HG03196 (cell line): ENCODE data around the gene NEUROG1.
"Not testable (repeated sequence)": the region's sequence is repeated elsewhere in the genome, so short reads cannot be mapped to it uniquely, and the experiment has no call there.

ENCODE experiments used
- ATAC-seq: cut with Tn5 transposase; IDR thresholded peaks from one replicate; pipeline ENCODE4 v1.9.1; 2021; ENCODE audit not compliant: unreplicated experiment

Gene NEUROG1

DNA sequence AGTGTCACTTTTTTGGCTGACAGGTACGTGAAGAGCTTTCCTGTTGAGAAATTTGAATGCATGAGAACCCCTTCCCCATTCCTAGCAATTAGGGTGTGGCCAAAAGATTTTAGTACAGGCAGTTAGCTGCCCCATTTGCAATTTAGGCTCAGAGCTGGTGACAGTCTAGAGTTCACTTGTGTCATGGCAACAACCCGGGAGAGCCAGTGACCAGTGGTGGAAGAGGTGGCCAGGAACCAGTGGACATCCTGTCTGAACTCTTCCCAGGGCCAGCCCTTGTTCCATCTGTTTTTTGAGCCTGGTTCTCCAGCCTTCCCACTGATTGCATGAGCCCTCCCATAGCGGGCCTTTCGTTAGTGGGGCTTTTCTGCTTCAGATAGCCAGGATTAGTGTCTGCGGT, 2.5 kb upstream of the NEUROG1 start:
- no peak for ATAC-seq

GRCh38 chr5:135537745-135538144, 2.0 kb upstream of the NEUROG1 start:
- no peak for ATAC-seq

GRCh38 chr5:135537271-135537670, 1.5 kb upstream of the NEUROG1 start:
- no peak for ATAC-seq

- no peak for ATAC-seq
Measured at GRCh38 chr5:135535420-135535819, 344 bp downstream of the NEUROG1 start.

GRCh38 chr5:135534609-135535419, 950 bp downstream of the NEUROG1 start:
- no peak for ATAC-seq

- ATAC-seq: no peak
Measured at GRCh38 chr5:135533794-135534193, 2.0 kb downstream of the NEUROG1 start.

- no peak for ATAC-seq
Measured at GRCh38 chr5:135533334-135533733, 2.4 kb downstream of the NEUROG1 start.

- not testable (repeated sequence) for ATAC-seq
Measured at GRCh38 chr5:135529576-135529975, 6.2 kb downstream of the NEUROG1 start.

- ATAC-seq: no peak
Measured at GRCh38 chr5:135526924-135527323, 8.8 kb downstream of the NEUROG1 start.

GRCh38 chr5:135521964-135522363, 13.8 kb downstream of the NEUROG1 start:
- no peak for ATAC-seq

DNA sequence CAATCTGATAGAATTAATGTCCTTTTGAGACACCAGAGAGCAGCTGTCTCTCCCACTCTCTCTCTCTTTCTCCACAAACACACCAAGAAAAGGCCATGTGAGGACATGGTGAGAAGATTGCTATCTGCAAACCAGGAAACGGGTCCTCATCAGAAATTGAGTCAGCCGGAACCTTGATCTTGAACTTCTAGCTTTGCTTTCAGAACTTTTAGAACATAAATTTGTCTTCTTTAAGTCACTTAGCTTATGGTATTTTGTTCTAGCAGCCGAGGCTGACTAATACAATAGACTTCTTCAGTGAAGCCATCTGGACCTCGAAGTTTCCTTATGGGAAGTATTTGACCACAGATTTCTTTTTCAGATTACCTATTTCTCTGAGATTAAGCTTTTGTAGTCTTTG, 18.1 kb downstream of the NEUROG1 start:
- no peak for ATAC-seq

GRCh38 chr5:135514116-135514515, 21.6 kb downstream of the NEUROG1 start:
- ATAC-seq: no peak

GRCh38 chr5:135511761-135512575, 23.8 kb downstream of the NEUROG1 start:
- ATAC-seq: no peak

GRCh38 chr5:135509995-135510394, 25.8 kb downstream of the NEUROG1 start:
- no peak for ATAC-seq

- ATAC-seq: no peak
Measured at GRCh38 chr5:135508496-135509005, 27.2 kb downstream of the NEUROG1 start.

DNA sequence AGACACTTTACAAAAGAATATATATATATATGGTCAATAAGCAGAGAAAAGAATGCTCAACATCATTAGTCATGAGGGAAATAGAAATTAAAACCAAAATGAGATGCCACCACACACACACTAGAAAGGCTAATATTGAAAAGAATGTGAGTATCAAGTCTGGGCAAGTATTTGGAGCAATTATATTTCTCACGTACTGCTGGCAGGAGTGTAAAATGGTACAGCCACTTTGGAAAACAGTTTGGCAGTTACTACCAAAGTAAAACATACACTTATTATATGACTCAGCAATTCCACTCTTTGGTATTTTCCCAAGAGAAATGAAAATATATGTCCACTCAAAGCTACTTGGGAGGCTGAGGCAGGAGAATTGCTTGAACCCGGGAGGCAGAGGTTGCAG, 29.8 kb downstream of the NEUROG1 start:
- ATAC-seq: no peak

- ATAC-seq: no peak
Measured at GRCh38 chr5:135504376-135504775, 31.4 kb downstream of the NEUROG1 start.

- ATAC-seq: no peak
Measured at GRCh38 chr5:135503871-135504270, 31.9 kb downstream of the NEUROG1 start.

- no peak for ATAC-seq
Measured at GRCh38 chr5:135502836-135503520, 32.8 kb downstream of the NEUROG1 start.

- ATAC-seq: no peak
Measured at GRCh38 chr5:135501965-135502364, 33.8 kb downstream of the NEUROG1 start.

DNA sequence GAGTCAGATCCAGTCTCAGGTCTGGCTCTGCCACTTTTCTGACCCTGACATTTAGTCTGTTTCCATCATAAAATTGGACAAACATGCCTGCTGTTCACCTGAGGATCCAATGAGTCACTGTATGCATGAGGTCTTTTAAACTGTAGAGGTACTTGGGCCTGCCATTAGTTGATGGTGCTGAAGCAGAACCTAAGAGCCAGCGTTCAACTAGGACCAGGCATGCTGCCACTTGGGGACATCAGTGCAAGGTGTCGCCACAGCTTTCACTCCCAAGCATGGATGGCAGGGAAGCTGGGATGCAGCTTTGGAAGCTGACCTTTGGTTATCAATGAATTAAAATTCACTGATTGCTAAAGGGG, 37.1 kb downstream of the NEUROG1 start:
- ATAC-seq: no peak
